Mucosa of descending colon (tissue), 3 donors: ENCODE data around the gene POU4F3. TPM values are rescaled to one million over a fixed set of nuclear protein-coding genes. Genes with fewer than 3 reads are reported as not detected.

Experiments used
- ATAC-seq: fragments of 200-7000 bp; cut with Tn5 transposase; one replicate; pipeline ENCODE4 v1.9.1; 2020; ENCODE audit warnings: mild to moderate bottlenecking, moderate library complexity
- DNase-seq, 3 donors: peaks; one replicate each; pipeline ENCODE4 v3.0.0-alpha.2; 2020
- H3K36me3 ChIP-seq: fragments of 200-600 bp; one replicate; pipeline ENCODE4 v1.8.0; 2021; ENCODE audit warnings: low read depth, mild to moderate bottlenecking
- H3K4me1 ChIP-seq: fragments of 200-600 bp; one replicate; pipeline ENCODE4 v1.8.0; 2021; ENCODE audit warnings: low read depth, mild to moderate bottlenecking
- H3K4me3 ChIP-seq: fragments of 200-600 bp; one replicate; pipeline ENCODE4 v1.8.0; 2021; ENCODE audit warnings: mild to moderate bottlenecking
- H3K9me3 ChIP-seq: fragments of 200-600 bp; one replicate; pipeline ENCODE4 v1.8.0; 2021; ENCODE audit warnings: mild to moderate bottlenecking
- intact Hi-C, 2 donors: fragments of 100-400 bp; cut with DNase I in 1 of 2; cut with micrococcal nuclease in 1 of 2; formaldehyde crosslinking; loops; one replicate each; pipeline versions ENCODE4 v1.11.0 to v1.11.1; 2022; cut with DNase I, micrococcal nuclease
- total RNA-seq, 3 donors: library from RNA; stranded (reverse); fragmentation: NEBNext Ultra II Directional in 2 of 3; extraction: Animal tissue kit (Norgen Biotek cat#: 25700) in 2 of 3; gene quantifications; one replicate each; pipeline versions ENCODE4 v1.2.1 to v1.2.4, GENCODE V29; 2021 to 2023
- TF ChIP-seq, protein P1 (sequence below): fragments of 200-600 bp; IDR thresholded peaks from one replicate; pipeline ENCODE4 v1.8.0; 2022; ENCODE audit warnings: antibody characterized with exemption, mild to moderate bottlenecking
- donor health status: DM: no; HTN: no; CAD: no; lungs with moderate emphysema.
- donor health status: DM: no; HTN: no; CAD: no.
- donor health status: DM: no; HTN: yes; CAD: no.

POU4F3 gene
- total RNA-seq, 3 donors from 2014 or later, result not detected

DNA sequence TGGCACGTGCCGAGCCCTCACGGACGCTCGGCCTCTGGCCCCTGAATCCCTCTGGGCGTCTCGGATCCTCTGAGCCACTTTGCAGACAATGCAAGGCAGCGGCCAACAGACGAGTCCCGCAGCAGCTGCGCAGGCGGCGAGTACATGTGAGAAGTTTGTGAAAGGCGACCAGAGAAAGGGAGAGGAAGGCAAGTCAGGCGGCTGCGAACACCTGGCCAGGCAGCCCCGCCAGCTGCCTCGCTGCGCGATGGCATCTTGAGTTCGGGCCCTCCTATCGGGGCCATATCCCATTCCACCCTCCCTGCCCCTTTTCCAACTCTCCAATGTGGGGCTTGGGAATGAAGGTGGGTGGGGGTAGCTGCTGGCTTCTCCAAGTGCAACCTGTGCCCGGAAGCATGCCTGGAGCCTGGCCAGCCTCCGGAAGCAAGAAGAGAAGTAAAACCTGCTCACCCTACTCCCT lies 4.5 kb upstream of the POU4F3 start:
- ATAC-seq (no peak), DNase-seq (no peak)
- H3K36me3 ChIP-seq, result no peaks in the 10 kb centered on the region
- H3K4me1 ChIP-seq, result no peaks in the 10 kb centered on the region
- TF ChIP-seq, protein P1, sequence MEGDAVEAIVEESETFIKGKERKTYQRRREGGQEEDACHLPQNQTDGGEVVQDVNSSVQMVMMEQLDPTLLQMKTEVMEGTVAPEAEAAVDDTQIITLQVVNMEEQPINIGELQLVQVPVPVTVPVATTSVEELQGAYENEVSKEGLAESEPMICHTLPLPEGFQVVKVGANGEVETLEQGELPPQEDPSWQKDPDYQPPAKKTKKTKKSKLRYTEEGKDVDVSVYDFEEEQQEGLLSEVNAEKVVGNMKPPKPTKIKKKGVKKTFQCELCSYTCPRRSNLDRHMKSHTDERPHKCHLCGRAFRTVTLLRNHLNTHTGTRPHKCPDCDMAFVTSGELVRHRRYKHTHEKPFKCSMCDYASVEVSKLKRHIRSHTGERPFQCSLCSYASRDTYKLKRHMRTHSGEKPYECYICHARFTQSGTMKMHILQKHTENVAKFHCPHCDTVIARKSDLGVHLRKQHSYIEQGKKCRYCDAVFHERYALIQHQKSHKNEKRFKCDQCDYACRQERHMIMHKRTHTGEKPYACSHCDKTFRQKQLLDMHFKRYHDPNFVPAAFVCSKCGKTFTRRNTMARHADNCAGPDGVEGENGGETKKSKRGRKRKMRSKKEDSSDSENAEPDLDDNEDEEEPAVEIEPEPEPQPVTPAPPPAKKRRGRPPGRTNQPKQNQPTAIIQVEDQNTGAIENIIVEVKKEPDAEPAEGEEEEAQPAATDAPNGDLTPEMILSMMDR, result no peak
- intact Hi-C loops, result no loop called here
- no peak overlapping the region for H3K4me3 ChIP-seq
- no peaks in the 10 kb centered on the region for H3K9me3 ChIP-seq

DNA sequence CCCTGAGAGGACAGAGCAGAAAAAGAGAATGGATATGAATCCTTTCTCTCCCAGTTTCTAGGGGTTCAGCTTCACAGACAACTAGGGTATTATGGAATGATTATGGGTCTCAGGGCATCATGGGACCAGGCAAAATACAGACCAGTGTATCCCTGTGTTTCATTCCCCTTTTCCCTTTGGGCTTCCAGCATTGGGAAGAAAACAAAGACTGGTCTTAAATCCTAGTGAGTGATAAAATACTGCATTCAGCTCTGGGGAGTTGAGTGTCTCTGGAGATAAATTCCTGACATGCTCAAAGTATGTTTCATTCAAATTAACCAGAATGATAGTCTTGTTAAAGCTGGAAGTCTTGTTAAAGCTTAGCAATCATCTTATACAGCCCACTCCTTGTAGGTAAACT lies 2.4 kb upstream of the POU4F3 start:
- intact Hi-C loops, result no loop called here
- no peak overlapping the region for H3K4me3 ChIP-seq
- TF ChIP-seq, protein P1, result no peak
- H3K36me3 ChIP-seq, result no peaks in the 10 kb centered on the region
- no peaks in the 10 kb centered on the region for H3K4me1 ChIP-seq
- ATAC-seq (no peak), DNase-seq (no peak)
- no peaks in the 10 kb centered on the region for H3K9me3 ChIP-seq

DNA sequence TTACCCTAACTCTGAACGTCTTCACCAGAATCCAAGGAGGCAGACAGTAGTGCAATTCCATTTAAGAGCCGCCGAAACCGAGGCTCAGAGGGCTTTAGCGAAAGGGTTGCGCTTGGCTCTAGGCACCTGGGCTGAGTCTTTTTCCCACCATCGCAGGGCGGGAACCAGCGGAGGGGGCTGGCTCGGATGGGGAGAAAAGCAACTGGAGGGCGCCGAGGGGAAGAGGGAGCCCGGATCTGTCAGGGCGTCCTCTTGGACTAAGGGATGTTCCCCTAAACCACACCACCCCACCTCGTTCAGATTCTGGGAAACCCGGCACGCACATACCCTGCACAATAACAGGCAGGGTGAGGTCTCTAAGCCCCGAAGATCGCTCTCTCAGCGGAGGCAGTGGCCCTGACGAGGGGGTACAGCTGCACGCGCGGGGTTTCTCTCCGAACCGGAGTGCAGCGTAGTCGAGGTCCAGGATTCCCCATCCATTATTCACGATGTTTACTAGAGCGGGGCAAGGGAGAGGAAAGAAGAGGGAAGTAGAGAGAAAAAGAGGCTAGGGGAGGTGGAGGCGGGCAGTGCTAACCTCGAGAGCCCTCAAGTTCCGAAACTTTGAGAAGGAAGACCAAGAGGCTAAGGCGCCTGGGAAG lies 1.3 kb upstream of the POU4F3 start:
- TF ChIP-seq, protein P1, result no peak
- intact Hi-C loops, result no loop called here
- Histone ChIP-seq H3K36me3 (no peaks in the 10 kb centered on the region), H3K9me3 (no peaks in the 10 kb centered on the region), H3K4me3 (no peak overlapping the region), H3K4me1 (no peaks in the 10 kb centered on the region)
- no peak for DNase-seq
- no peak for ATAC-seq

DNA sequence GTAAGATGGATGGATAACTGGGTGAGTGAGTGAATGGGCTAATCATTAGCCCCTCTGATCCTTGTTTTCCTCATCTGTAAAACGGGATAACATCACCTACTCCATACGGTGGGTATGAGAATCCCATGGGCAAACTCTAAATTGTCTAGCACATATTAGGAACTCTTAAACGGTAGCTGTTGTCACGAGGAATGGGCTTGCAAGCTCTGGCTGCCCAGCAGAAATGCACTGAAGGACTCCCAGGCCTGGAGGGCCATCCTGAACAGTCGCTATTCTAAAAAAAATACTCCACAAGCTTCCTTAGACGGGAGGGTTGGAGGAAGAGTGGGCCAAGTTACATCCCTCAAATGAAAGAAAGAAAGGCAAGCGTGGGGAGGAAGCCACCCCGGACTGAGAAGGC lies 711 bp upstream of the POU4F3 start:
- intact Hi-C loops, result no loop called here
- Histone ChIP-seq H3K4me1 (no peaks in the 10 kb centered on the region), H3K4me3 (no peak overlapping the region), H3K9me3 (no peaks in the 10 kb centered on the region), H3K36me3 (no peaks in the 10 kb centered on the region)
- TF ChIP-seq, protein P1, result no peak
- ATAC-seq (no peak), DNase-seq (no peak)

DNA sequence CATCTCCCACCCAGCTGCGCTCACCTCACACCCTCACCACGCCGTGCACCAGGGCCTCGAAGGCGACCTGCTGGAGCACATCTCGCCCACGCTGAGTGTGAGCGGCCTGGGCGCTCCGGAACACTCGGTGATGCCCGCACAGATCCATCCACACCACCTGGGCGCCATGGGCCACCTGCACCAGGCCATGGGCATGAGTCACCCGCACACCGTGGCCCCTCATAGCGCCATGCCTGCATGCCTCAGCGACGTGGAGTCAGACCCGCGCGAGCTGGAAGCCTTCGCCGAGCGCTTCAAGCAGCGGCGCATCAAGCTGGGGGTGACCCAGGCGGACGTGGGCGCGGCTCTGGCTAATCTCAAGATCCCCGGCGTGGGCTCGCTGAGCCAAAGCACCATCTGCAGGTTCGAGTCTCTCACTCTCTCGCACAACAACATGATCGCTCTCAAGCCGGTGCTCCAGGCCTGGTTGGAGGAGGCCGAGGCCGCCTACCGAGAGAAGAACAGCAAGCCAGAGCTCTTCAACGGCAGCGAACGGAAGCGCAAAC lies 1.1 kb downstream of the POU4F3 start:
- TF ChIP-seq, protein P1, result no peak
- DNase-seq (no peak), ATAC-seq (no peak)
- H3K9me3 ChIP-seq, result no peaks in the 10 kb centered on the region
- no peaks in the 10 kb centered on the region for H3K4me1 ChIP-seq
- intact Hi-C loops, result no loop called here
- no peak overlapping the region for H3K4me3 ChIP-seq
- no peaks in the 10 kb centered on the region for H3K36me3 ChIP-seq
